DND-41 (cell line): Measurements from ENCODE around the gene TTC24.

Source experiments
- ATAC-seq: fragments of 200-7000 bp; cut with Tn5 transposase; 3 replicates; pipeline ENCODE4 v1.9.1; 2021; ENCODE audit warnings: low read depth; ENCODE audit not compliant: insufficient read depth
- DNase-seq: peaks from one replicate; pipeline ENCODE4 v3.0.0-alpha.2; 2020
- H2AFZ ChIP-seq: 2 replicates; pipeline ENCODE4 v1.6.0; 2012; ENCODE audit warnings: low read depth, low read length
- H3K27ac ChIP-seq: 2 replicates; pipeline ENCODE4 v1.5.1; 2012; ENCODE audit warnings: low read length, inconsistent platforms
- H3K27me3 ChIP-seq: fragments of 200-600 bp; sonication (generic); 2 replicates; pipeline ENCODE4 v1.6.0; 2012; ENCODE audit warnings: low read length, mild to moderate bottlenecking, inconsistent platforms; ENCODE audit not compliant: insufficient read depth, poor library complexity
- H3K36me3 ChIP-seq: 2 replicates; pipeline ENCODE4 v1.5.1; 2012; ENCODE audit warnings: low read length, inconsistent platforms; ENCODE audit not compliant: insufficient read depth
- H3K4me1 ChIP-seq: 2 replicates; pipeline ENCODE4 v1.5.1; 2012; ENCODE audit warnings: mild to moderate bottlenecking, low read length; ENCODE audit not compliant: insufficient read depth
- H3K4me2 ChIP-seq: 2 replicates; pipeline ENCODE4 v1.6.0; 2012; ENCODE audit warnings: mild to moderate bottlenecking, moderate library complexity, low read length, inconsistent platforms; ENCODE audit not compliant: insufficient read depth
- H3K4me3 ChIP-seq, 2 experiments: fragments of 200-600 bp in 1 of 2; shearing (Covaris generic) in 1 of 2; 2 replicates each; pipeline ENCODE4 v1.5.1; 2012 to 2016; ENCODE audit warnings: inconsistent platforms in 2 of 2, low read length in 2 of 2, mild to moderate bottlenecking in 2 of 2, low read depth in 1 of 2, moderate library complexity in 1 of 2
- H3K79me2 ChIP-seq: 2 replicates; pipeline ENCODE4 v1.6.0; 2012; ENCODE audit warnings: low read length, inconsistent platforms; ENCODE audit not compliant: insufficient read depth
- H3K9ac ChIP-seq: 2 replicates; pipeline ENCODE4 v1.6.0; 2012; ENCODE audit warnings: low read depth, mild to moderate bottlenecking, inconsistent platforms, low read length, moderate library complexity
- H3K9me3 ChIP-seq: 2 replicates; pipeline ENCODE4 v1.5.1; 2012; ENCODE audit warnings: low read length, moderate library complexity, mild to moderate bottlenecking, inconsistent platforms; ENCODE audit not compliant: insufficient read depth, severe bottlenecking
- H4K20me1 ChIP-seq: 2 replicates; pipeline ENCODE4 v1.6.0; 2012; ENCODE audit warnings: low read length; ENCODE audit not compliant: insufficient read depth
- EZH2 ChIP-seq: IDR thresholded peaks from 3 replicates; pipeline ENCODE4 v1.6.1; 2012; ENCODE audit warnings: borderline replicate concordance, low read depth, mild to moderate bottlenecking, moderate library complexity, low read length, inconsistent platforms; ENCODE audit not compliant: severe bottlenecking
- TF ChIP-seq, protein P1 (sequence below): IDR thresholded peaks from 2 replicates; pipeline ENCODE4 v1.5.1; 2012; ENCODE audit warnings: borderline replicate concordance, low read length, moderate library complexity, mild to moderate bottlenecking; ENCODE audit not compliant: poor library complexity, severe bottlenecking; ENCODE audit errors: extremely low read depth

TTC24 gene

DNA sequence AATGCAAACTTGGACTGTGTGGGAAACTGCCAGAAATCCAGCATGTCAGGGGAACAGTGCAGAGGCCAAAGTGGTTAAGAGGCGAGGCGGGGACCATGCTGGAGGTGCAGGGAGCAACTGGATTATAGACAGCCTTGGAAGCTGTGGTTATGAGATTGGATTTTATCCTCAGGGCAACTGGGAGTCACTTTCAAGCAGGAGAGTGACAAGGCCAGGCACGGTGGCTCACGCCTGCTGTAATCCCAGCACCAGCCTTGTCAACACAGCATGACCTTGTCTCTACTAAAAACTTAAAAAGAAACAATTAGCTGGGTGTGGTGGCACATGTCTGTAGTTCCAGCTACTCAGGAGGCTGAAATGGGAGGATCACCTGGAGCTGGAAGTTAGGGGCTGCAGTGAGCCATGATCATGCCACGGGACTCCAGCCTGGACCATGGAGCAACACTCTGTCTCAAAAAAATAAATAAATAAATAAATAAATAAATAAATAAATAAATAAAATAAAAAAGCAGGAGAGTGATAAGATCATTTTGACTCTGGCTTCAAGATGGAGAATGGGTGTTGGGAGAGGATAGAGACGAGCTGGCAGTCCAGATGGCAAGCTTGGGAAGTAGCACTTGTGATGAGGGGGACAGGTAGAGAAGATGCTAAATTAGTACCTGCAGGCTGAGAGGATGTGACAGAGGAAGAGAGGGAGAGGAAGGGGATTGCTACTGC is 43.2 kb downstream of the TTC24 start:
- ATAC-seq: no peak
- Histone ChIP-seq H3K9ac (no peak overlapping the region), H3K27ac (no peak overlapping the region)

DNA sequence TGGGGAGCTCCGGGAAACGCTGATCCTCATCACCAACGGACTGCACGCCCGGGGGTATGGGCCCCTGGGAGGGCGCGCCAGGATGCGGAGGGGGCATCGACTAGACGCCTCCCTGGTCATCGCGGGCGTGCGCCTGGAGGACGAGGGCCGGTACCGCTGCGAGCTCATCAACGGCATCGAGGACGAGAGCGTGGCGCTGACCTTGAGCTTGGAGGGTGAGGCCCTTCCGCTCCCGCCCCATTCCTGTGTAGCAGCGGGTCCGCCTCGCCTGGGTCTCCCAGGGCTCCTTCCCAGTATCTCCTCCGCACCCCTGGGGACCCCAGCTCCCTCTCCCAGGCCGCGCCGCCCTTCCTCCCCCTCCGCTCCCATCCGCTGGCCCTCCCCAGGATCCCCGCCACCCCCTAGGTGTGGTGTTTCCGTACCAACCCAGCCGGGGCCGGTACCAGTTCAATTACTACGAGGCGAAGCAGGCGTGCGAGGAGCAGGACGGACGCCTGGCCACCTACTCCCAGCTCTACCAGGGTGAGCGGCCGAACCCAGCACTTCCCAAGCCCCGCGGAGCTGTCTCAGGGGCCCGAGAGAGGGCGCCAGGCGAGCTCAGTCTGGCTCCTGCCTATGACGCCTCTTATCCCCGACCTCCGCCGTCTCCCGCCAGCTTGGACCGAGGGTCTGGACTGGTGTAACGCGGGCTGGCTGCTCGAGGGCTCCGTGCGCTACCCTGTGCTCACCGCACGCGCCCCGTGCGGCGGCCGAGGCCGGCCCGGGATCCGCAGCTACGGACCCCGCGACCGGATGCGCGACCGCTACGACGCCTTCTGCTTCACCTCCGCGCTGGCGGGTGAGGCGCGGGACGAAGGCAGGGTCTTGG is 44.7 kb downstream of the TTC24 start:
- Histone ChIP-seq H3K4me1 (no peaks in the 10 kb centered on the region), H3K27ac (no peak overlapping the region), H4K20me1 (no peaks in the 10 kb centered on the region), H3K4me3 (no peak overlapping the region), H2AFZ (no peak overlapping the region), H3K79me2 (no peaks in the 10 kb centered on the region), H3K36me3 (no peaks in the 10 kb centered on the region), H3K4me2 (no peak overlapping the region), H3K9me3 (no peaks in the 10 kb centered on the region), H3K9ac (no peak overlapping the region), H3K27me3 (peaks cover 4% of the 10 kb centered on the region)
- ATAC-seq: no peak
- DNase-seq: no peak
- TF ChIP-seq, protein P1, sequence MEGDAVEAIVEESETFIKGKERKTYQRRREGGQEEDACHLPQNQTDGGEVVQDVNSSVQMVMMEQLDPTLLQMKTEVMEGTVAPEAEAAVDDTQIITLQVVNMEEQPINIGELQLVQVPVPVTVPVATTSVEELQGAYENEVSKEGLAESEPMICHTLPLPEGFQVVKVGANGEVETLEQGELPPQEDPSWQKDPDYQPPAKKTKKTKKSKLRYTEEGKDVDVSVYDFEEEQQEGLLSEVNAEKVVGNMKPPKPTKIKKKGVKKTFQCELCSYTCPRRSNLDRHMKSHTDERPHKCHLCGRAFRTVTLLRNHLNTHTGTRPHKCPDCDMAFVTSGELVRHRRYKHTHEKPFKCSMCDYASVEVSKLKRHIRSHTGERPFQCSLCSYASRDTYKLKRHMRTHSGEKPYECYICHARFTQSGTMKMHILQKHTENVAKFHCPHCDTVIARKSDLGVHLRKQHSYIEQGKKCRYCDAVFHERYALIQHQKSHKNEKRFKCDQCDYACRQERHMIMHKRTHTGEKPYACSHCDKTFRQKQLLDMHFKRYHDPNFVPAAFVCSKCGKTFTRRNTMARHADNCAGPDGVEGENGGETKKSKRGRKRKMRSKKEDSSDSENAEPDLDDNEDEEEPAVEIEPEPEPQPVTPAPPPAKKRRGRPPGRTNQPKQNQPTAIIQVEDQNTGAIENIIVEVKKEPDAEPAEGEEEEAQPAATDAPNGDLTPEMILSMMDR: no peak
- TF ChIP-seq EZH2: no peak

More for the DNA sequence above, 43.2 kb downstream of the TTC24 start:
- no peak for DNase-seq
- no peak overlapping the region for H3K4me2 ChIP-seq
- H3K4me1 ChIP-seq: no peaks in the 10 kb centered on the region
- no peaks in the 10 kb centered on the region for H4K20me1 ChIP-seq
- no peak overlapping the region for H3K4me3 ChIP-seq
- H3K9me3 ChIP-seq: no peaks in the 10 kb centered on the region
- H3K27me3 ChIP-seq: peaks cover 7% of the 10 kb centered on the region
- H2AFZ ChIP-seq: no peak overlapping the region
- TF ChIP-seq, protein P1: no peak
- no peak for TF ChIP-seq EZH2
- no peaks in the 10 kb centered on the region for H3K36me3 ChIP-seq
- H3K79me2 ChIP-seq: no peaks in the 10 kb centered on the region

DNA sequence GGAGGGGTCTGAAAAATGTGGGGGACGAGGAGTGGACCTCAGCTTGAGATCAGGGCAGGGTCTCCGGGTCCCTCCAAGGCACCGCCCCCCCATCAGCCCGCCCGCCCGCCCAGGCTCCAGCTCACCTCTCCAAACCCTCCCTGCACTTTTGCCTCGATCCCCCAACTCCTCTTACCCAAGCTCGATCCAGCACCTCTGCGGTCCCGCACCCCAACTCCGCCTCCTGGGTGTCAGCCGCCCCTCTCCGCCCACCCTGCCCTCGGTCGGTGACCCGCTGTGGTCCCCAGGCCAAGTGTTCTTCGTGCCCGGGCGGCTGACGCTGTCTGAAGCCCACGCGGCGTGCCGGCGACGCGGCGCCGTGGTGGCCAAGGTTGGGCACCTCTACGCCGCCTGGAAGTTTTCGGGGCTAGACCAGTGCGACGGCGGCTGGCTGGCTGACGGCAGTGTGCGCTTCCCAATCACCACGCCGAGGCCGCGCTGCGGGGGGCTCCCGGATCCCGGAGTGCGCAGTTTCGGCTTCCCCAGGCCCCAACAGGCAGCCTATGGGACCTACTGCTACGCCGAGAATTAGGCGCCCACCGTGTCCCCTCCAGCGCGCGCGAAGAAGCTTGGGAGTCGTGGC is 45.4 kb downstream of the TTC24 start:
- TF ChIP-seq, protein P1: no peak
- no peak for TF ChIP-seq EZH2
- H3K27me3 ChIP-seq: peaks cover 1% of the 10 kb centered on the region
- DNase-seq (no peak), ATAC-seq (no peak)
- H3K9me3 ChIP-seq: no peaks in the 10 kb centered on the region
- no peak overlapping the region for H3K27ac ChIP-seq
- no peaks in the 10 kb centered on the region for H3K36me3 ChIP-seq
- H3K9ac ChIP-seq: no peak overlapping the region
- H3K4me1 ChIP-seq: no peaks in the 10 kb centered on the region
- no peak overlapping the region for H3K4me3 ChIP-seq
- no peaks in the 10 kb centered on the region for H4K20me1 ChIP-seq
- H3K4me2 ChIP-seq: no peak overlapping the region
- H3K79me2 ChIP-seq: no peaks in the 10 kb centered on the region
- no peak overlapping the region for H2AFZ ChIP-seq
